Fibroblast of upper back skin (primary cell): Measurements from ENCODE around the gene NOTO.

Source experiments
- DNase-seq: peaks from one replicate; pipeline ENCODE4 v3.0.0-alpha.2; 2013

Gene NOTO

GRCh38 chr2:73258913-73259215, 56.5 kb downstream of the NOTO start:
- DNase-seq, result no peak

GRCh38 chr2:73259276-73259675, 56.9 kb downstream of the NOTO start:
- no peak for DNase-seq

- DNase-seq, result no peak
These were observed 57.4 kb downstream of the NOTO start for GRCh38 chr2:73259704-73260337.

GRCh38 chr2:73260338-73260984, 58.1 kb downstream of the NOTO start:
- peak; percentile 8 for DNase-seq
